Kidney epithelial cell (primary cell): ENCODE results near the gene HSD11B2. TPM values are rescaled to one million over a fixed set of nuclear protein-coding genes. Genes with fewer than 3 reads are reported as not detected.

Experiments
- DNase-seq: peaks from one replicate; pipeline ENCODE4 v3.0.0-alpha.2; 2010; ENCODE audit warnings: low read depth
- H3K27me3 ChIP-seq: 2 replicates; pipeline ENCODE4 v1.6.0; 2011; ENCODE audit warnings: low read length; ENCODE audit not compliant: control insufficient read depth, insufficient read depth
- H3K36me3 ChIP-seq: 2 replicates; pipeline ENCODE4 v1.5.1; 2011; ENCODE audit warnings: low read length; ENCODE audit not compliant: control insufficient read depth, insufficient read depth
- H3K4me3 ChIP-seq: 2 replicates; pipeline ENCODE4 v1.5.1; 2011; ENCODE audit warnings: low read depth, mild to moderate bottlenecking, control low read depth, low read length
- total RNA-seq: library from RNA; depleted of rRNA; stranded (reverse); fragments of >200 nt; gene quantifications from 2 replicates; pipeline ENCODE4 v1.2.3, GENCODE V29; 2015
- TF ChIP-seq, protein P1 (sequence below): IDR thresholded peaks from 2 replicates; pipeline ENCODE4 v1.5.1; 2011; ENCODE audit warnings: mild to moderate bottlenecking, moderate library complexity, low read length, control low read depth, inconsistent platforms; ENCODE audit not compliant: insufficient read depth, poor library complexity, severe bottlenecking

HSD11B2 gene
- total RNA-seq, 1 donor from 2014 or later = 5.8 TPM

DNA sequence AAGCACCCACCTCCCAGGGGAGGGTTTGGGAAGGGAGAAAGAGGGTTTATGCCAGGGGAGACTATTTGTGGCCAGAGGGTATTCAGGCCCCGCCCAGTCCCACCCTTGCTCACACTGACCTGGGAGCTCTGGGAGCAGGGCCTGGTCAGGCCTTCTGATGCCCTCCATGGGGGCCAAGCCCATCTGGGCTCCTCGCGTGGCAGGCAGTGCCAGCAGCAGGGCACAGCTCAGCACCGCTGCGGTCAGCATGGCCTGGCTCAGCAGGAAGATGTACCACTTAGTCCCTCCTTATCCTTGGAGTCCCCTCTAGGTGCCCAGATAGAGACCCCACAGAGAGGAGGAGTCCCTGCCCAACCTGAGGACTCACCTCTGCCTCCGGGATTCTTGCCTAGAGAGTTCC, 52.2 kb downstream of the HSD11B2 start, which contains the start of gene AGRP:
Gene AGRP (minus strand): TSS at position 398 of the 400 bp plus-strand sequence. CDS start 149 bp downstream, at position 249.
- Histone ChIP-seq H3K36me3 (no peaks in the 10 kb centered on the region), H3K27me3 (no peaks in the 10 kb centered on the region), H3K4me3 (no peak within 1 kb of the TSS)
- DNase-seq = no peak
- TF ChIP-seq, protein P1, sequence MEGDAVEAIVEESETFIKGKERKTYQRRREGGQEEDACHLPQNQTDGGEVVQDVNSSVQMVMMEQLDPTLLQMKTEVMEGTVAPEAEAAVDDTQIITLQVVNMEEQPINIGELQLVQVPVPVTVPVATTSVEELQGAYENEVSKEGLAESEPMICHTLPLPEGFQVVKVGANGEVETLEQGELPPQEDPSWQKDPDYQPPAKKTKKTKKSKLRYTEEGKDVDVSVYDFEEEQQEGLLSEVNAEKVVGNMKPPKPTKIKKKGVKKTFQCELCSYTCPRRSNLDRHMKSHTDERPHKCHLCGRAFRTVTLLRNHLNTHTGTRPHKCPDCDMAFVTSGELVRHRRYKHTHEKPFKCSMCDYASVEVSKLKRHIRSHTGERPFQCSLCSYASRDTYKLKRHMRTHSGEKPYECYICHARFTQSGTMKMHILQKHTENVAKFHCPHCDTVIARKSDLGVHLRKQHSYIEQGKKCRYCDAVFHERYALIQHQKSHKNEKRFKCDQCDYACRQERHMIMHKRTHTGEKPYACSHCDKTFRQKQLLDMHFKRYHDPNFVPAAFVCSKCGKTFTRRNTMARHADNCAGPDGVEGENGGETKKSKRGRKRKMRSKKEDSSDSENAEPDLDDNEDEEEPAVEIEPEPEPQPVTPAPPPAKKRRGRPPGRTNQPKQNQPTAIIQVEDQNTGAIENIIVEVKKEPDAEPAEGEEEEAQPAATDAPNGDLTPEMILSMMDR = no peak

DNA sequence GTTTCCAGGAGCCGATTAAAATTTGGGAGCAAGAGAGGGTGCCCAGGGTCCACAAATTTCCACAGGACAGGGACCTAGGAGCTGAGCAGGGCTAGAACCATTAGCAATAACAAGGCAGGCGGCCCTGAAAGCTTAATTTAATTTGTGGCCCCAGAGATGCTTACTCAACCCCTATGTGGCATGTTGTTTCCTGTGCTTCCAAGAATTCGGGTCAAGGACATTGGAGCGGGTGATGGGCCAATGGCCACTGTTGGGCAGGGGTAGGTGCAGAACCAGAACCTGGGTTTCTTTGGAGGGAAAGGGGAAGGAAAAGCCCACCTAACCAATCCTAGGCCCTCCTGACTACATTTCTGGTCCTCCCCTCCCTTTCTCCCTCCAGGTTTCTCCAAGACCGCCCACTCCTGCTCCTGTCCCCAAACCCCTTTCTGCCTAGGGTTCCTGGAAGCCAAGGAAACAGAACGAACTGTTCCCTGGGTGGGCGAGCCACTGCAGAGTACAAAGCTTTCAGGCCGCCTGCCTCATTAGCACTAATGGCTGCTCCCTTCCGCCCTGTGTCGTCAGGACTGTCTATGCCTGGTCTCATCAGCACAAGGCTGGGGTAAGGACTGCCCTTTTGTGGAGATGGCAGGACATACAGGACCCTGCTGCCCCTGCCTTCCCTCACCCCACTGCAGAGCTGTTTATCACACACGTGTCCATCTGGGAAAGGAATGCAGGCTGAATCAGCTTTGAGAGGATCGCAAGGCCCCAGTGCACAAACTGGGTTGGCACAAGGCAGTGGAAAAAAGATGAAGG, 53.0 kb downstream of the HSD11B2 start:
- no peak for DNase-seq
- TF ChIP-seq, protein P1 = no peak
- Histone ChIP-seq H3K27me3 (no peaks in the 10 kb centered on the region), H3K36me3 (no peaks in the 10 kb centered on the region), H3K4me3 (no peak overlapping the region)

DNA sequence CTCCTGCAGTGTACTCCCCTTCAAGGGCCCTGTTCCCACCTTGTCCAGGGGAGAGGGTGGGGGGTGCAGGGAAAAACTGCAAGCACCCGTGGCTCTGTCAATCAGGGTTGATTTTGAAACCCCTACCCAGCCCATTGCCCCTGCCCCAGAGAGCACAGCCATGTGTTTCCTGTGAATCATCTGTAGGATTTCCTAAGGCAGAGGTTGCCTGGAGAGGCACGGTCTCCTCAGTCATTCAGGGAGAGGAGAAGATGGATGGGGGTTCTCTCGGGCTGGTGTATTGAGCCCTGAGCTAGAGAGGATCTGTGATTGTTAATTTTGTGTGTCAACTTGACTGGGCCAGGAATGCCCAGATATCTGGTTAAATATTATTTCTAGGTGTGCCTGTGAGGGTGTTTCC, 55.9 kb downstream of the HSD11B2 start:
- DNase-seq = no peak

More for the DNA sequence above, 55.9 kb downstream of the HSD11B2 start:
- Histone ChIP-seq H3K27me3 (no peaks in the 10 kb centered on the region), H3K4me3 (no peak overlapping the region), H3K36me3 (no peaks in the 10 kb centered on the region)
- TF ChIP-seq, protein P1 = no peak

Other genes starting within 250 kb of the HSD11B2 start
- 10.8 and 16.0 TPM in 2 replicates for gene MATCAP1, start 247.2 kb upstream of the HSD11B2 start, total RNA-seq
- 0.21 and 0.25 TPM in 2 replicates for gene EXOC3L1, start 241.0 kb upstream of the HSD11B2 start, total RNA-seq
- 84.9 and 109 TPM in 2 replicates for gene E2F4, start 239.0 kb upstream of the HSD11B2 start, total RNA-seq
- 5.2 and 5.9 TPM in 2 replicates for gene ELMO3, start 232.0 kb upstream of the HSD11B2 start, total RNA-seq
- gene TMEM208, start 204.0 kb upstream of the HSD11B2 start, total RNA-seq = 55.9 and 59.3 TPM in 2 replicates
- 3.8 and 11.4 TPM in 2 replicates for gene FHOD1, start 183.6 kb upstream of the HSD11B2 start, total RNA-seq
- gene SLC9A5, start 182.1 kb upstream of the HSD11B2 start, total RNA-seq = 0.07 TPM in 1 of 2 replicates, not detected in the other
- 9.7 and 19.7 TPM in 2 replicates for gene PLEKHG4, start 151.6 kb upstream of the HSD11B2 start, total RNA-seq
- 0.08 and 0.21 TPM in 2 replicates for gene KCTD19, start 104.4 kb upstream of the HSD11B2 start, total RNA-seq
- gene LRRC36, start 104.3 kb upstream of the HSD11B2 start, total RNA-seq = 0.41 and 0.54 TPM in 2 replicates
- gene TPPP3, start 37.6 kb upstream of the HSD11B2 start, total RNA-seq = 0.46 and 1.4 TPM in 2 replicates
- gene ZDHHC1, start 14.6 kb upstream of the HSD11B2 start, total RNA-seq = 9.5 and 11.3 TPM in 2 replicates
- 157 and 233 TPM in 2 replicates for gene ATP6V0D1, start 50.0 kb downstream of the HSD11B2 start, total RNA-seq
- not detected in 2 replicates for gene AGRP, start 52.4 kb downstream of the HSD11B2 start, total RNA-seq
- gene RIPOR1, start 97.7 kb downstream of the HSD11B2 start, total RNA-seq = 72.1 and 91.0 TPM in 2 replicates
- gene CTCF, start 131.4 kb downstream of the HSD11B2 start, total RNA-seq = 40.7 and 45.0 TPM in 2 replicates
- 6.4 and 7.7 TPM in 2 replicates for gene CARMIL2, start 214.0 kb downstream of the HSD11B2 start, total RNA-seq
- 29.1 and 36.4 TPM in 2 replicates for gene ACD, start 229.1 kb downstream of the HSD11B2 start, total RNA-seq
- 6.5 and 12.1 TPM in 2 replicates for gene PARD6A, start 229.8 kb downstream of the HSD11B2 start, total RNA-seq
- 24.0 and 28.7 TPM in 2 replicates for gene ENKD1, start 235.6 kb downstream of the HSD11B2 start, total RNA-seq
- 2.0 and 4.5 TPM in 2 replicates for gene C16orf86, start 235.7 kb downstream of the HSD11B2 start, total RNA-seq